Measurements from ENCODE around the gene CASP1.

- TF ChIP-seq CTCF (IDR thresholded peaks at IDR 0.05) = no peak
- no peak for TF ChIP-seq POLR2A (IDR thresholded peaks at IDR 0.05)
These were observed 2.4 kb downstream of the CASP1 start for GRCh38 chr11:105032495-105032894.

Data from vagina (tissue), 2 donors.